ENCODE data around the gene MCF2L. TPM values are rescaled to one million over a fixed set of nuclear protein-coding genes. Genes with fewer than 3 reads are reported as not detected.

The MCF2L gene
- total RNA-seq, 4 donors from 2014 or later: 62.1 to 186 (median 91.3) TPM

GRCh38 chr13:113117335-113117872 lies 148.4 kb downstream of the MCF2L start:
- Histone ChIP-seq H3K4me3 (no peak overlapping the region), H3K4me1 (no peaks in the 10 kb centered on the region), H3K27ac (no peak overlapping the region), H3K9me3 (no peaks in the 10 kb centered on the region), H3K36me3 (no peaks in the 10 kb centered on the region), H3K27me3 (no peaks in the 10 kb centered on the region)
- TF ChIP-seq CTCF (IDR thresholded peaks at IDR 0.05) (no peak), POLR2AphosphoS5 (IDR thresholded peaks at IDR 0.05) (no peak), EP300 (IDR thresholded peaks at IDR 0.05; ENCODE audit: low read depth) (no peak), POLR2A (IDR thresholded peaks at IDR 0.05) (no peak)
- no peak for DNase-seq
- WGBS, 2 donors (ENCODE audit: low coverage in 1 of 2): 82% methylated on average over 9 of the region's 26 CpGs; no CpG with 5 or more reads in 1 of the 2 donors
- intact Hi-C loops (cut with DNase I; ENCODE audit: low total_unique reads) (no loop called here), in situ Hi-C loops (cut with MboI; ENCODE audit: low pct_ligation_motif_present in 1 of 4, low pct_unique_long_range_greater_than_20kb in 1 of 4, low sequenced_read_pairs in 3 of 4) (no loop called here)

GRCh38 chr13:113117911-113118260 lies 148.9 kb downstream of the MCF2L start:
- Histone ChIP-seq H3K27me3 (no peaks in the 10 kb centered on the region), H3K36me3 (no peaks in the 10 kb centered on the region), H3K27ac (no peak overlapping the region), H3K9me3 (no peaks in the 10 kb centered on the region), H3K4me3 (no peak overlapping the region), H3K4me1 (peaks cover 0 to 4% (median 0%) of the 10 kb centered on the region in 4 donors)
- WGBS, 2 donors (ENCODE audit: low coverage in 1 of 2): 79% methylated on average over 9 of the region's 9 CpGs; no CpG with 5 or more reads in 1 of the 2 donors
- in situ Hi-C loops (cut with MboI; ENCODE audit: low pct_ligation_motif_present in 1 of 4, low pct_unique_long_range_greater_than_20kb in 1 of 4, low sequenced_read_pairs in 3 of 4) (no loop called here), intact Hi-C loops (cut with DNase I; ENCODE audit: low total_unique reads) (no loop called here)
- DNase-seq: no peak
- TF ChIP-seq POLR2A (IDR thresholded peaks at IDR 0.05): no peak
- no peak for TF ChIP-seq EP300 (IDR thresholded peaks at IDR 0.05; ENCODE audit: low read depth)
- no peak for TF ChIP-seq CTCF (IDR thresholded peaks at IDR 0.05)
- TF ChIP-seq POLR2AphosphoS5 (IDR thresholded peaks at IDR 0.05): no peak

- no peak for TF ChIP-seq POLR2AphosphoS5 (IDR thresholded peaks at IDR 0.05)
- no peak for TF ChIP-seq CTCF (IDR thresholded peaks at IDR 0.05)
- TF ChIP-seq POLR2A (IDR thresholded peaks at IDR 0.05): no peak
- no peak for TF ChIP-seq EP300 (IDR thresholded peaks at IDR 0.05; ENCODE audit: low read depth)
- in situ Hi-C loops (cut with MboI; ENCODE audit: low pct_ligation_motif_present in 1 of 4, low pct_unique_long_range_greater_than_20kb in 1 of 4, low sequenced_read_pairs in 3 of 4) (no loop called here), intact Hi-C loops (cut with DNase I; ENCODE audit: low total_unique reads) (no loop called here)
- H3K4me3 ChIP-seq: no peak overlapping the region
- H3K4me1 ChIP-seq: peaks cover 0 to 7% (median 0%) of the 10 kb centered on the region in 4 donors
- H3K36me3 ChIP-seq: no peaks in the 10 kb centered on the region
- H3K27ac ChIP-seq: no peak overlapping the region
- WGBS, 2 donors (ENCODE audit: low coverage in 1 of 2): 92% methylated on average over 41 of the region's 42 CpGs; no CpG with 5 or more reads in 1 of the 2 donors
- H3K27me3 ChIP-seq: no peaks in the 10 kb centered on the region
- no peak for DNase-seq
- no peaks in the 10 kb centered on the region for H3K9me3 ChIP-seq
Measured at GRCh38 chr13:113118261-113119021, 149.4 kb downstream of the MCF2L start.

- in situ Hi-C loops (cut with MboI; ENCODE audit: low pct_ligation_motif_present in 1 of 4, low pct_unique_long_range_greater_than_20kb in 1 of 4, low sequenced_read_pairs in 3 of 4): no loop called here
- no peak for DNase-seq
Measured at GRCh38 chr13:113119166-113119821, 150.3 kb downstream of the MCF2L start.

More at GRCh38 chr13:113119166-113119821, 150.3 kb downstream of the MCF2L start:
- Histone ChIP-seq H3K9me3 (no peaks in the 10 kb centered on the region), H3K4me3 (no peak overlapping the region), H3K27ac (no peak overlapping the region), H3K4me1 (peaks cover 0 to 7% (median 0%) of the 10 kb centered on the region in 4 donors), H3K36me3 (no peaks in the 10 kb centered on the region), H3K27me3 (no peaks in the 10 kb centered on the region)
- TF ChIP-seq POLR2AphosphoS5 (IDR thresholded peaks at IDR 0.05) (no peak), CTCF (IDR thresholded peaks at IDR 0.05) (no peak), EP300 (IDR thresholded peaks at IDR 0.05; ENCODE audit: low read depth) (no peak), POLR2A (IDR thresholded peaks at IDR 0.05) (no peak)
- 86% methylated on average over 16 of the region's 16 CpGs; no CpG with 5 or more reads in 1 of the 2 donors for WGBS, 2 donors (ENCODE audit: low coverage in 1 of 2)
- intact Hi-C loops (cut with DNase I; ENCODE audit: low total_unique reads): no loop called here

Data from transverse colon (tissue), 4 donors.